D721Med (cell line): ENCODE results near the gene FBXO42.

Experiments
- DNase-seq: peaks from one replicate; pipeline ENCODE4 v3.0.0; 2011; ENCODE audit warnings: low spot score; ENCODE audit not compliant: insufficient read length
- FAIRE-seq: peaks from 2 replicates; lab custom pipeline; 2011; peaks lifted over from hg19 to GRCh38; lab: Jason Lieb, UNC
- CTCF ChIP-seq: IDR thresholded peaks from 2 replicates; pipeline ENCODE4 v1.5.1; 2012; ENCODE audit warnings: mild to moderate bottlenecking, control low read depth; ENCODE audit not compliant: insufficient read depth; ENCODE audit errors: missing control alignments

Gene FBXO42

GRCh38 chr1:16276302-16277030, 75.8 kb downstream of the FBXO42 start:
- DNase-seq = no peak
- FAIRE-seq = no peak
- no peak for TF ChIP-seq CTCF

- FAIRE-seq (no peak), DNase-seq (no peak)
- TF ChIP-seq CTCF = no peak
Measured at GRCh38 chr1:16275591-16275990, 76.7 kb downstream of the FBXO42 start.

- no peak for TF ChIP-seq CTCF
- no peak for FAIRE-seq
- no peak for DNase-seq
Measured at GRCh38 chr1:16267690-16268180, 84.5 kb downstream of the FBXO42 start.

- FAIRE-seq = no peak
- no peak for TF ChIP-seq CTCF
- no peak for DNase-seq
Measured at GRCh38 chr1:16266411-16267118, 85.7 kb downstream of the FBXO42 start.

- TF ChIP-seq CTCF = no peak
- FAIRE-seq (no peak), DNase-seq (no peak)
Measured at GRCh38 chr1:16262067-16262466, 90.2 kb downstream of the FBXO42 start.

GRCh38 chr1:16260814-16261213, 91.5 kb downstream of the FBXO42 start:
- DNase-seq = no peak
- no peak for TF ChIP-seq CTCF
- no peak for FAIRE-seq
